GM19099 (cell line): ENCODE data around the gene SMPDL3B.

ENCODE experiments used
- POLR2A ChIP-seq: IDR thresholded peaks from 3 replicates; pipeline ENCODE4 v1.6.1; 2011; ENCODE audit warnings: low read depth; ENCODE audit not compliant: insufficient read length; ENCODE audit errors: extremely low read depth

Gene SMPDL3B

GRCh38 chr1:27934818-27935549 is at the start of gene SMPDL3B:
SMPDL3B (plus strand) TSS chr1:27935000; CDS start chr1:27935184, 184 bp downstream.
- TF ChIP-seq POLR2A: no peak

GRCh38 chr1:27885114-27885528 is 49.7 kb upstream of the SMPDL3B start:
- TF ChIP-seq POLR2A: no peak

- TF ChIP-seq POLR2A: no peak
Measured at GRCh38 chr1:27885621-27886352, 49.0 kb upstream of the SMPDL3B start.

GRCh38 chr1:27886353-27886679 is 48.5 kb upstream of the SMPDL3B start:
- TF ChIP-seq POLR2A: no peak

- no peak for TF ChIP-seq POLR2A
Measured at GRCh38 chr1:27886744-27887143, 48.1 kb upstream of the SMPDL3B start.

GRCh38 chr1:27887215-27888021 is 47.4 kb upstream of the SMPDL3B start:
- peak; percentile 32 for TF ChIP-seq POLR2A

- TF ChIP-seq POLR2A: no peak
Measured at GRCh38 chr1:27889506-27889905, 45.3 kb upstream of the SMPDL3B start.

- no peak for TF ChIP-seq POLR2A
Measured at GRCh38 chr1:27891196-27891889, 43.5 kb upstream of the SMPDL3B start.

- no peak for TF ChIP-seq POLR2A
Measured at GRCh38 chr1:27894521-27894920, 40.3 kb upstream of the SMPDL3B start.

GRCh38 chr1:27906759-27907158 is 28.0 kb upstream of the SMPDL3B start:
- TF ChIP-seq POLR2A: no peak

- no peak for TF ChIP-seq POLR2A
Measured at GRCh38 chr1:27912429-27912828, 22.4 kb upstream of the SMPDL3B start.

- no peak for TF ChIP-seq POLR2A
Measured at GRCh38 chr1:27915082-27915575, 19.7 kb upstream of the SMPDL3B start.

- TF ChIP-seq POLR2A: no peak
Measured at GRCh38 chr1:27922272-27922671, 12.5 kb upstream of the SMPDL3B start.

- no peak for TF ChIP-seq POLR2A
Measured at GRCh38 chr1:27928216-27928954, 6.4 kb upstream of the SMPDL3B start.
